Activated naive CD4-positive, alpha-beta T cell treated with anti-CD3 and anti-CD28 coated beads, Interleukin-2, amount 50 U/mL, for 16 hours (primary cell): Measurements from ENCODE around the gene WDR43.
A peak's percentile ranks its signal among the peaks of the same experiment; 100 is the strongest.

Experiments
- DNase-seq: peaks from one replicate; pipeline ENCODE4 v3.0.0-alpha.2; 2020

The WDR43 gene

DNA sequence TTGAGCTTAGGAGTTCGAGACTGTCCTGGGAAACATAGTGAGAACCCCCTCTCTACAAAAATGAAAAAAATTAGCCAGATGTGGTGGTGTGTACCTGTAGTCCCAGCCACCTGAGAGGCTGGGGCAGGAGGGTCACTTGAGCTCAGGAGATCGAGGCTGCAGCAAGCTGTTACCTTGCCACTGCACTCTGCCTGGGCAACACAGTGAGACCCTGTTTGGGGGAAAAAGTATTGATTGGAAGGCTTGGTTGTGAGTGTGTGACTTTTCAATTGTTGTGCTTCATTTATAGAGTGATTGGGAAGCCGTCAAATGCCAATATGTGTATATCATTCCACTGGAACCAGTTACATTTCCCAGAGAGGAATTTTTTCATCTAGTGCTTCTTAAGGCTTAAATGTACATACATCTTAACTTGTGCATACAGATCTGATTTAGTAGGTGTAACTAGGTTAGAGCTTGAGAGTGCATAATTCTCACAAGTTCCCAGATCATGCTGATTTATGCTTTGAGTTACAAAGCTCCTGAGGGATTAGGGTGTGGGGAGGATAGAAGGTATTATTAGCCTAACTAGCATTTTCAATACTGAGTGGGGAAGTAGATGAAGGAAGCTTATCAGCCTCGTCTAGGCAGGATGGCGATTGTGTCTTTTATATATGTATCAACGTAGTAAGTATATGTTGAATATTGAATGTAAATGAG, 15.3 kb downstream of the WDR43 start:
- no peak for DNase-seq

DNA sequence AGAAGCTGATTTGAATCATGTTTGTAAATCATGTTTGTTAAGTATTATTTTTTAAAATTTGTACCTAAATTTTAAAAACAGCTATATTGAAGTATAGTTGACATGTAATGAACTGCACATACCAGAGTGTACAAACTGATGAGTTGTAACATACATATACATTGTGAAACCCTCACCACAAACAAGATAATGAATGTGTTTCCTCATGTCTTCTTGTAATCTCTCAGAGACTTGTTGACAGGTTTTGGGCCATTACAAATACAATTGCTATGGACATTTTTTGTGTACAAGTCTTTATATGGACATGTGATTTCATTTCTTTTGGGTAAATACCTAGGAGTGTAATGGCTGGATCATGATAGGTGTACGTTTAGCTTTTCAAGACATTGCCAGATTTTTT, 21.5 kb downstream of the WDR43 start:
- DNase-seq: no peak

DNA sequence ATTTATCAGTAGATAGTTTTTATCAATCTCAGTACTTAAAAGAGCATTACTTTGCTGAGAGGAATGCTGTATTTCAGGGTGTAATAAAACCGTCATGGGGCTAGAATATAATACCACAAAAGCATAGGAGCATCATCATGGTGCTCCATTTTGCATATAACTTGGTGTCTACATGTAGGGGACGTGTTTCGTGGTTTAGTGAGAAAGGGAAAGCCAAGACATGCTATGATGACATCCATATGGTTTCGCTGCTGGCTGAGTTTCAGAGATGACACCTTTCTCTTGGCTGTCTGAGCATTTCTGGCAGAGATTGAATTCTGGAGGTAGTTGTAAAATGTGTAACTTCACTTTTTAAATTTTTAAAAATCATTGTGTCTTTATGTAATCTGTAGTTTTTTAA, 32.4 kb downstream of the WDR43 start:
- DNase-seq: no peak

DNA sequence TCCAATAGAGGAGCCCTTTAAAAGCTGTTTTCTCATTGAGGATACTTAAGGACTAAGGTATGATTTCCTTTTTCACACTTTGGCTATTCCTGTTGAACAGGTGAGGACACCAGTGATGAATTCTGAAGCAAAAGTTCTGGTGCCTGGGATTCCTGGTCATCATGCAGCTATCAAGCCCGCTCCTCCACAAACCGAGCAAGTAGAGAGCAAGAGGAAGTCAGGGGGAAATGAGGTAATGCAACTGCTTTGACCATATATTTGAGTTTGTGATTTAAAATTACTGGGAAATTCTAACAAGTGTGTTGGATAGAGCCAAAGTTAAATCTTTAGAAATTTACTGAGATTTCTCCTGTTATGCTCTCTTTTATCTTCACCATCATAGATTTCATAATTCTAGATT, 33.0 kb downstream of the WDR43 start:
- no peak for DNase-seq

DNA sequence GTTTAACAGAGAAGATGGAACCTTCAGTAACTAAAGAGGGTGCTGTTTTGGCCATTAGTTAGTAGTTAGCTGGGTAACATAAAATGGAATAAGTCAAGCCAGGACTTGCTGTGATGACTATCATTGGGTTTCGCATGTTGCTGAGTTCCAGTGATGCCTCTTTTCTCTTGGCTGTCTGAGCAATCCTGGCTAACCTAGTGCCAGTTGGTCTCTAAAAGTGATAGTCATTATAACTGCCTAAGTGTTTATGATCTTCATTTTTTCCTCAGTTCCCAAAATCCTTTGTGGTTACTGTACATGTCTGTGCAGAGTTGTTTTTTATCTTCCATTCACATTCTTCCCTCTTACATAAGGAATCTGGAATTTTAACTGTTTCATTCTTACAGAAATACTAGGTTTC, 33.4 kb downstream of the WDR43 start:
- no peak for DNase-seq

DNA sequence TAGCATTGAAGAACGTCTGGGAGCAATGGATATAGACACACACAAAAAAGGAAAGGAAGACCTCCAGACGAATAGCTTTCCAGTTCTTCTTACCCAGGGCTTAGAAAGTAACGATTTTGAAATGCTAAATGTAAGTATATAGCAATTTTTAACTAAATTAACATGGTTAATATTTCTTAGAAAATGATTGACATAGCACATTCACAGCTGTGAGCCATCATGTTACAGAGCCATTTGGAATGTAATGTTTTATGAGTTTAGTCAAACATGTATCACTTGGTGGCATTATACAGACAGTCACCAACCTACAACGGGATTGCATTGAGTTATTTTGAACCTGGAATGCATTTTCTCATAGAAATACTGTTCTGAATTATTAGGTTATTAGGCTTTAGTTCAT, 35.1 kb downstream of the WDR43 start:
- DNase-seq: no peak

DNA sequence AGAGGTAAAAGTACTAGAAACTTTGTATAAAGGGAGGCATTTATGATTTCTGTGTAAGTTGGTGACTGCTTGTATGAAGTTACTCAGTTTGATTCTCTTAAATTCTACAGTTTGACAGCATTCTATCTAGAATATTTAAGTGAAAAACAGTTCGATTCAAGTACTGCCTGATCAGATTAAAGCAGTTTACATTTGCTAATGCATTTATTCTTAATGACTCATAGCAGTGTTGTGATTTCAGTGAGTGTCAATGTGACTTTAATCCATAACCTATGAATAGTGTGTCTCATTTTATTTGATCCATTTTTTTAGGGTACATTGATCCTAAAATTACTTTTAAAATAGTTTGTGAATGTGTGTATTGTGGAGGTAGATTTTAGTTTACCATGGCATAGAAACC, 35.7 kb downstream of the WDR43 start:
- no peak for DNase-seq

DNA sequence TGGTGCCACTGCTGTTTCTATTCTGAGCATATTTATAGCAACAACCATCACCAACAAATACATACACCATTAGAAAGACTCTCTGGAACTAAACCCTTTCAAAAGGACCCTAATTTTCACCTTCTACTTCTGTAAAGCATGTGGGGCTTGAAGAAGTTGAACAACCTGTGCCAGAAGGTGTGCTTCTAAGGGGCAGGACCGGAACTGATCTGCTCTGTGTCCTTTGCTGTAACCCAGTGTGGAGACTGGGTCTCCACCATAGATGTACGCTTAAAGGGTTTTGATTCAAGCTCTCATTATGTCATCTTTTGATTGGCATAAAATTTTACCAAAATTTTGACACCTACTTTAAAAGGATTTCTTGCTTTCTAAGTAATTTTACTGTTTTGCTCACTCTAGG, 40.3 kb downstream of the WDR43 start:
- no peak for DNase-seq

DNA sequence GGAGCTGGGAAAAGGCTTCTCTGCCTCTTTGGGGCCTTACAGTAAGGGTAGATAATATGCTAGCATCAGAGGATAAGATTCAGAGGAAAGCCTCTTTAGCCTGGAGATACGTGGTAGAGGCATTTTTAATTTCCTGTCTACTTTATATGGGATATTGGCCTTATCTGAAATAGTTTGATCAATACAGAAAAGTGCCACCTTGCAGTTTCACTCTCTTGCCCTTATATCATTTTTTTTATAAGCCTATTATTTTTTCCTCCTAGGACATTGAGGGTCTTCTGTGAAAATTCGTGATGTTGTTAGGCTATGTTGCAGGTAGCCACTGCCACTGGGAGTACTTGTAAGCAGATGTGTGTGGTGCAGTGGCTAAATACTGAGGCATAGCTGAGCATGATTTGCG, 46.5 kb downstream of the WDR43 start:
- DNase-seq: no peak

DNA sequence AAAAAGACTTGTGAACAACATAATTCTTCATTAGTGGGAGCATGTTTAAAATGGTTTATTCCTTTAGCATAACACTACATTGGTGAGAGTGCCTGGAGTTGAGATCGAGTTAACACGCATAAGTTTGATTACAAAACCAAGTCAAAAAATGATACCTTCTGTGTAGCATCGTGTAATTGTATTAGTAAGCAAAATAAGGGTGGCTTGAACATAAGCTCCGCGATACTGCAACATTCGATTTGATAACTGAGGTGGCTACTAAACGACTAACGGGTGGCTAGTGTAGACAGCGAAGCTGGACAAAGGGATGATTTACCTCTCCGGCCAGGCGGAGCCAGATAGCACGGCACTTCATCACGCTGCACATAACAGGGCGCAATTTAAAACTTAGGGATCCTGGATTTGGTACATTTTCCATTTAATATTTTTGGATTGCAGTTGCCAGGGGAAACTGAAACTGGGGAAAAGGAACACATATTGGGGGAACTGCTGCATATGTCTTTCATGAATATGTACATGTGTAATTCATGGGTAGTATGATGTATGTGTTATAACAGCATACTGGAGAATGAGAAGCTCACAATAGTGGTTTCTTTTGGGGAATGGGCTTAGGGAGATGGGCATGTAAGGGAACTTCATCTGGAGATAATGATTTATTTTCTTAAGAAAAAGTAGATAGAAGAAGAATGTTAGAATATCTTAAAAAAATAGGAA, 50.2 kb downstream of the WDR43 start:
- no peak for DNase-seq

DNA sequence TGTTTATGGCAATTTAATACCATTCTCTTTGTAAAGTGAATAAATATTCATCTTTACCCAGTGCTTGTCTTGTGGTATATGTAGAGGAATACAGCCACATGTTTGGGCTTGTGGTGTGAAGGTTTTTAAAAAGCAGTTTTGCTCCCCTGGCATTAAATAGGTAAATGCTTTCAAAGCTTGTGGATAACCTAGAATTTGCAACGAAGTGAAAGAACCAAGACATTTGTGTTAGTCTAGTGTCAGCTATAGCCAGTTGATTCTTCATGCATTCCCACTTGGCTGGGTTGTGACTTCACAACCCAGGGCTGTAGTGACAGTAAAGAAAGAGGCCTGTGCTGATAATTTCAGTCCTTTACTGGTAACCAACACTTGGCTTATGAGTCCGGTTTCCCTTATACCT, 53.7 kb downstream of the WDR43 start:
- no peak for DNase-seq

DNA sequence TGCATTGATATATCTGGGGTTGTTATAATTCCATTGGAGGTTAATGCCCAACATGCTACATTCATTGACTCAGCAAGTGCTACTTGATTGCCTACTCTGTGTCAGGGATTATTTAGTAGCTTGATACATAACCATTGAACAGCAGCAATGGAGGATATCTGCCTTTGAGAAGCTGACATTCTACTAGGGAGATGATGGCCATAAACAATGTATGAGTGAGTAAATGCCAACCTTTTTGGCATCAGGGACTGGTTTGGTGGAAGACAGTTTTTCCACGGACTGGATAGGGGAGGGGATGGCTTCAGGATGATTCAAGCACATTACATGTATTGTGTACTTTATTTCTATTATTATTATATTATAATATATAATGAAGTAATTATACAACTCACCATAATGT, 54.7 kb downstream of the WDR43 start:
- no peak for DNase-seq

DNA sequence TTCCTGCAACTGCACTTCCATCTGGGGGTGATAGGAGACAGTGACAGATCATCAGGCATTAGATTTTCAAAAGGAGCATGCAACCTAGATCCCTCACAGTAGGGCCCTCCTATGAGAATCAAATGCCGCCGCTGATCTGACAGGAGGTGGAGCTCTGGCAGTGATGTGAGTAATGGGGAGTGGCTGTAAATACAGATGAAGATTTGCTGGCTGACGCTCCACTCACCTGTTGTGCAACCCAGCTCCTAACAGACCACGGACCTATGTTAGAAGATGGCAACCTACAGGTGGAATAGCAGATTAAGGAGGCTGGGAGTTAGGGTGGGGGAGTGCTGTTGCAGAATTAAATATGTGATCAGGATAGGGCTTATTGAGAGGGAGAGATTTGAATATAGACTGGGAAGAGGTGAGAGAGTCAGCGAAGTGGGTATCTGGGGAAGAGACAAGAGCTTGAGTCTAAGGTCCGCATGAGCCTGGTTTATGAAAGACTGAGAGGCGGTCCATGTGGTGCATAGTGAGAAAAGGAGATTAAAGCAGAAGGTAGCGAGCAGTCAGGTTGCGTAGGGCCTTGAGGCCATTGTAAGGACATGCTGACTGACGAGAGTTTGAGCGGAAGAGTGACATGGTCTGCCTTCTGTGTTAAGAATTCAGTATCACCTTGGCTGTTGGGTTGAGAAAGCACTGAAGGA, 55.3 kb downstream of the WDR43 start:
- no peak for DNase-seq

DNA sequence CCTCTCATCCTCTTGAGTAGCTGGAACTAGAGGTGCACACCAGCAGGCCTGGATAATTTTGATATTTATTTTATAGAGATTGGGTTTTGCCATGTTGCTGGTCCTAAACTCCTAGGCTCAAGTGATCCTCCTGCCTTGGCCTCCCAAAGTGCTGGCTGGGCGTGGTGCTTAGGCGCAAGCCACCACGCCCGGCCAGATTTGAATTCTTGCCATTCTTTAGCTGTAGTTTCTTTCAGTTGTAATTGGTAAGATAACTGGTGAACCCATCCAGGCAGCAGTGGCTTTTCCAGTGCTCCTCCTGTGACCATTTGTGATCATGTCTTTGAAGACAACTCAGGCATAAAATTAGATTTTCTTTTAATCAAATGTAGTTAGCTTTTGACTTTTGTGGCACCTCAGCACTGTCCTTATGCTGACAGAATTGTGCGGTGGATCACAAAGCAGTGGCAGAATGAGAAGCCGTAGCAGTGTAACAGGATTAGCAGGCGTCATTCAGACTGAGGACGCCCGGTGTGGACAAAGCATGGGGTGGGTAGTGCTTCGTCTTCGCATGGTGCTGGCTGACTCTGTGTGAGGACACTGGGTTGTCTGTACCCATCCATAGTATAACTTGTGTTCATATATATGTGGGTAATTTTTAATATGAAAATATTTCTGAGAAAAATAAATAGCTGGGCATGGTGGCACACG, 56.6 kb downstream of the WDR43 start:
- no peak for DNase-seq

DNA sequence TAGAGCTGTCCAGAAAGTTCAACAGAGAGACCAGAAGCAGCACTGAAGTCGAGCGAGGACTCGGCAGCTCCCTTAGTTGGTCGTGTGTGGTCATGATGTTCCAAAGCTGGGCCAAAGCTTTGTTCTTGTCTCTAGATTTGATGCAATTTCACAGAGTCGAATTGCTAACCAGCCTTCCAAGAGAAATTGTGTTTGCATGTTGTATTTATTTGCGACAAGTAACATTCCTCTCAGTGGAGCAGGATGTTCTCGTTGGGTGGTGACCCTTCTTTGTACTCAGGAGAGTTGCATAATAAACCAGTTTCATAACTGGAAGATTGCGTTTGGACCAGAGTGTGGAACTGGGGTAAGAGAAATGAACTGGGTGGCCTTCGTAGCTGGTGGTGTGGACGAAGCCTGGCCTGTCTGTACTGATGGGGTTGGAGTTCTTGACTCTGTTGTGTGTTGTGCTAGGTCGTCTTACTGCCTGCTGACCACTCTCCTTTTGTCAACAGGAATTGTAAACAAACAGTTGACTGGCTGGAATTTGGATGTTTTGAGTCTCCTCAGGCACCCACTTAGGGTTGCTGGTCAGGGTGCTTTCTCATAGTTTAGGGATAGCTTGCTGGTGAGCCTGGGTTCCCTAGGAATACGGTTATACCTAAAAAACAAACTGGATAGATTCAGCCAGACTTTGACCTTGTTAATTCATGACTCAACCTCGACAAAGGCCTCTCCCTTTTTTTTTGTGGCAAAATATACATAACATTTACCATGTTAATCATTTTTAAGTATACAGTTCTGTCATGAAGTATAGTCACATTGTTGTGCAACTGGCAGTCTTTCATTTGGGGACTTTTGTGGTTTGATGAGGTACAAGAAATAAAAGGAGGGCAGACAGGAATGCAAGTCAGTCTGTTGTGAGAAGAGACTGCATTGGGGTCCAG, 57.7 kb downstream of the WDR43 start:
- no peak for DNase-seq

DNA sequence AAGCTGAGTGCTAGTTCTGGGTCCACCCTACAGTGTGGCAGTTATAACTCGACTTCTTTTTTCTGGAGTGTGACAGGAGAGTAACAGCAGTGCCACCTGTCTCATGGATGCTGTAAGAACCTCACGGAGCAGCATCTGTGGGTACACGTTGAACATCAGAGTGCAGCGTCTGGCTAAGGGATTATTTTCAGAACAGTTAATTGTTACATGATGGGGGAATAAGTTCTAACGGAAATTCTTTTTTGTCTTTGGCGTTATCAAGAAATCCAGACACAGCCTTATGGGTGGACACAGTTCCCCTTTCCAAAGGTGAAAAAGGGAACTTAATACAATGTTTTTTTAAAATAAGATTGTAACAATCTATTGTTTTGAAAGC, 58.4 kb downstream of the WDR43 start:
- no peak for DNase-seq

DNA sequence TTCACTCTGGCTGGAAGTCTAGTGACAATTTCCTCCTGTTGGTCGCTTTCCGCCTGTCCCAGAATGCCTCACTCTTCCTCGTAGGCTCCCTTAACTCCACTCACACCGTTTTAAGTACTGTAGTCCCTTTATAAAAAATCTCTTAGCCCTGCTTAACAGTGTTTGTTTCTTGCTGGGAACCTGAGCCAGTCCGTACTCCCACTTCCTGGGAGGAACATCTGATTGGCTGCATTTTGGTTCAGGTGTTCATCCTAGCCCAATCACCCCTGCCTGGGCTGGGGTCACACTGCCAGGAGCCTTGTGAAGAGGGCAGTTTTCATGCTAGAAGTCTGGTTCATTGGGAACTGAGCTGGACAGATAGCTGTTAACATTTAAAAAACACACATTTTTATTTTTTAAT, 61.0 kb downstream of the WDR43 start:
- no peak for DNase-seq

DNA sequence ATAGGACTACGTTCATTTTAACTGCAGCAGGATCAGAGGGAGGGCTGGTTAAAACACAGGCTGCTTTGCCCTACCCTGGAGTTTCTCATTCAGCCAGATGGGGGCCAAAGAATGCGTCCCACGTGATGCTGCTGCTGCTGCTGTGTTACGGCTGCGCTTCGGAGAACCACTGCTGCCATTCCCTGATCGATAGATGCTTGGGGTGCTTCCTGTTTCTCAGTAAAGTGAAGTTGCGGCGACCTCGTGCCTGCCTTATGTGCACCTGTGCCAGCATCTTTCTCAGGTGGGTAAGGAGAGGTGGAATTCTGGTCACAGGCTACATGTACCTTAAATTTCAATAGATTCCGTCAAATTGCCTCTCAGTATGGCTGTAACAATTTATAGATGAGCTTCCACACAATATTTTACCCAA, 62.0 kb downstream of the WDR43 start:
- DNase-seq: peak; percentile 55

DNA sequence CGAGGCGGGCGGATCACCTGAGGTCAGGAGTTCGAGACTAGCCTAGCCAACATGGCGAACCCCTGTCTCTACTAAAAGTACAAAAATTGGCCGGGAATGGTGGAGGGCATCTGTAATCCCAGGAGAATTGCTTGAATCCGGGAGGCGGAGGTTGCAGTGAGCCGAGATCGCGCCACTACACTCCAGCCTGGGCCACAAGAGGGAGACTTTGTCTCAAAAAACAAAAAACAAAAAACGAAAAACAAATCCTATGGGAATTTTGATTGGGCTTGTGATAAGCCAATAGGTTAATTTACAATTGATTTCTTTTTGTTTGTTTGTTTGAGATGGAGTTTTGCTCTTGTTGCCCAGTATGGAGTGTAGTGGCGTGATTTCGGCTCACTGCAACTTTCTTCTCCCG, 62.4 kb downstream of the WDR43 start:
- no peak for DNase-seq

DNA sequence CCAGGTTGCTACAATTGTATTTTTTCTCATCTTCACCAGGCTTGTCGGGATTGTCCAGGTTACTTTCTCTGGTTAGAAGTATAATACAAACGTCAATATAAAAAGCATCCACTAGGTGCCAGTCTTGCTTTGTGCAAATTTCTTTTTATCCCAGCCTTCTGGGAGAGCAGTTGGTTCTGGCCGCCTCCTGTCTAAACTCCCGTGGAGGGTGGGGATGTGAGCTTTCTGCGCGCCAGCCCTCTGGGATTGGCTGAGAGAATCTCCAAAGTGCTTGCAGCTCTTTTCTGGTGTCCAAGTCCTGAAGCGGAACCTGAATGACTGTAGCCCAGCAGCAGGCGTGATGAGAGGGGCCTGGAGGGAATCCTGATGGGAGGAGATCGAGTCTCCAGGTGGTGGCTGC, 64.2 kb downstream of the WDR43 start:
- no peak for DNase-seq

DNA sequence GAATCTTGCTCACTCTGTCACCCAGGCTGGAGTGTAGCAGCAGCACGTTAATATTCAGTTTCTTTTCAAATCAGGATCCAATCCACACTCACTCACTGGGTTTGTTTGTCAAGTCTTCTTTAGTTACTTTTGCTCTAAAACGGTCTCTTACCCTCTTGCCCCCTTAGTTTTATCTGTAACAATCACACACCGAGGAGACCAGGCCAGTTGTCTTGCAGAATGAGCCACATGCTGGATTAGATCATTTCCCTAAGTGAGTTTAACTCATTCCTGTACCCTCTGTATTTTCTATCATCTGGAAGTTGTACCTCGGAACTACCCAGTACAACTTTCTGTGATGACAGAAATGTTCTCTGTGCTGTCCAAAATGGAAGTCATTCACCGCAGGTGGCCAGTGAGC, 65.9 kb downstream of the WDR43 start:
- no peak for DNase-seq

DNA sequence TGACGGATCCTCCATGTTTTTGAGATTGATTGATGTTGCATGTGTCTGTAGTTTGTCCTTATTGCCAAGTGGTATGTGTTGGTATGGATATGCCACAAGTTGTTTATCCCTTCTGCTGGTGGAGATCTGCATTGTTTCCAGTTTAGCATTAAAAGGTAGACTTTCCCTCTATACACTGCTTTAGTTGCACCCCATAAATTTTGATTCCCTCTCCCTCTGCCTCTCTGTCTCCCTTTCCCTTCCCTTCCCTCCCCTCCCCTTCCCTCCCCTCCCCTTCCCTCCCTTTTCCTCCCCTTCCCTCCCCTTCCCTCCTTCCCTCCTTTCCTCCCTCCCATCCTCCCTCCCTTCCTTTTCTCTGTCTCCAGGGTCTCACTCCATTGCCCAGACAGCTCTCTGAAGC, 68.0 kb downstream of the WDR43 start:
- DNase-seq: no peak
